DOHH2 (cell line): ENCODE data around the gene EMP1.

Experiments
- H3F3A ChIP-seq: fragments of 200-600 bp; sonication (generic), shearing (Covaris generic); 2 replicates; pipeline ENCODE4 v1.6.0; 2016; ENCODE audit warnings: antibody characterized with exemption, mild to moderate bottlenecking; ENCODE audit not compliant: control insufficient read depth, insufficient read depth
- H3K27ac ChIP-seq: fragments of 200-600 bp; sonication (generic); 2 replicates; pipeline ENCODE4 v1.5.1; 2014; ENCODE audit warnings: low read depth, mild to moderate bottlenecking, low read length, moderate library complexity
- H3K27me3 ChIP-seq: fragments of 200-600 bp; sonication (generic); 2 replicates; pipeline ENCODE4 v1.6.1; 2014; ENCODE audit warnings: mild to moderate bottlenecking, low read length, mixed read lengths; ENCODE audit not compliant: control insufficient read depth
- H3K36me3 ChIP-seq: fragments of 200-600 bp; sonication (generic); 2 replicates; pipeline ENCODE4 v1.6.1; 2014; ENCODE audit warnings: mild to moderate bottlenecking, low read length, moderate library complexity, mixed read lengths; ENCODE audit not compliant: control insufficient read depth
- H3K4me1 ChIP-seq: fragments of 200-600 bp; sonication (generic); 2 replicates; pipeline ENCODE4 v1.6.1; 2014; ENCODE audit warnings: mild to moderate bottlenecking, low read length, mixed read lengths; ENCODE audit not compliant: control insufficient read depth
- H3K4me2 ChIP-seq: fragments of 200-600 bp; sonication (generic); 2 replicates; pipeline ENCODE4 v1.6.0; 2014; ENCODE audit warnings: mild to moderate bottlenecking, low read length, moderate library complexity
- H3K4me3 ChIP-seq: fragments of 200-600 bp; sonication (generic); 2 replicates; pipeline ENCODE4 v1.5.1; 2014; ENCODE audit warnings: mild to moderate bottlenecking, low read length, mixed read lengths
- H3K79me2 ChIP-seq: fragments of 200-600 bp; sonication (generic); 2 replicates; pipeline ENCODE4 v1.6.1; 2014; ENCODE audit warnings: mild to moderate bottlenecking, low read length, mixed read lengths; ENCODE audit not compliant: control insufficient read depth
- H3K9me2 ChIP-seq: fragments of 200-600 bp; sonication (generic); replicated peaks from 2 replicates; pipeline ENCODE4 v1.6.1; 2014; ENCODE audit warnings: mild to moderate bottlenecking, low read length, mixed read lengths; ENCODE audit not compliant: control insufficient read depth
- H3K9me3 ChIP-seq: fragments of 200-600 bp; sonication (generic); 2 replicates; pipeline ENCODE4 v1.6.1; 2014; ENCODE audit warnings: antibody characterized with exemption, low read length, mixed read lengths; ENCODE audit not compliant: control insufficient read depth, insufficient read depth
- H4K20me1 ChIP-seq: fragments of 200-600 bp; sonication (generic); 2 replicates; pipeline ENCODE4 v1.6.0; 2014; ENCODE audit warnings: low read depth, mild to moderate bottlenecking, antibody characterized with exemption, low read length, moderate library complexity; ENCODE audit not compliant: control insufficient read depth, insufficient read depth
- CTCF ChIP-seq: fragments of 200-600 bp; sonication (generic); IDR thresholded peaks from one replicate; pipeline ENCODE4 v1.5.1; 2014; ENCODE audit warnings: antibody characterized with exemption, mild to moderate bottlenecking, low read depth, low read length; ENCODE audit not compliant: poor library complexity, severe bottlenecking
- EZH2phosphoT487 ChIP-seq: fragments of 200-600 bp; sonication (generic); IDR thresholded peaks from 2 replicates; pipeline ENCODE4 v1.6.1; 2017; ENCODE audit warnings: borderline replicate concordance, mild to moderate bottlenecking, antibody characterized with exemption, low read length, moderate library complexity, mixed read lengths

Gene EMP1

GRCh38 chr12:13227191-13227590, 30.7 kb downstream of the EMP1 start:
- Histone ChIP-seq H3K4me3 (no peak overlapping the region), H3K9me2 (no peaks in the 10 kb centered on the region), H3K4me1 (no peaks in the 10 kb centered on the region), H3K4me2 (no peak overlapping the region), H3F3A (no peaks in the 10 kb centered on the region), H3K27me3 (peaks cover 3% of the 10 kb centered on the region), H3K36me3 (no peaks in the 10 kb centered on the region), H4K20me1 (no peaks in the 10 kb centered on the region), H3K79me2 (no peaks in the 10 kb centered on the region), H3K27ac (no peak overlapping the region), H3K9me3 (no peaks in the 10 kb centered on the region)
- TF ChIP-seq EZH2phosphoT487 (no peak), CTCF (no peak)

GRCh38 chr12:13228579-13228978, 32.1 kb downstream of the EMP1 start:
- no peak overlapping the region for H3K4me3 ChIP-seq
- H3K36me3 ChIP-seq, result no peaks in the 10 kb centered on the region
- H3F3A ChIP-seq, result no peaks in the 10 kb centered on the region
- no peak overlapping the region for H3K27ac ChIP-seq
- no peak overlapping the region for H3K4me2 ChIP-seq
- H3K27me3 ChIP-seq, result peaks cover 3% of the 10 kb centered on the region
- H3K4me1 ChIP-seq, result no peaks in the 10 kb centered on the region
- no peaks in the 10 kb centered on the region for H3K9me3 ChIP-seq
- H3K9me2 ChIP-seq, result no peaks in the 10 kb centered on the region
- TF ChIP-seq EZH2phosphoT487 (no peak), CTCF (no peak)
- H4K20me1 ChIP-seq, result no peaks in the 10 kb centered on the region
- H3K79me2 ChIP-seq, result no peaks in the 10 kb centered on the region

GRCh38 chr12:13229504-13229903, 33.0 kb downstream of the EMP1 start:
- H3K9me2 ChIP-seq, result no peaks in the 10 kb centered on the region
- no peaks in the 10 kb centered on the region for H3K9me3 ChIP-seq
- no peaks in the 10 kb centered on the region for H3K79me2 ChIP-seq
- H3K36me3 ChIP-seq, result no peaks in the 10 kb centered on the region
- no peak overlapping the region for H3K27ac ChIP-seq
- no peak for TF ChIP-seq EZH2phosphoT487
- no peak for TF ChIP-seq CTCF
- no peaks in the 10 kb centered on the region for H3F3A ChIP-seq
- no peak overlapping the region for H3K4me2 ChIP-seq
- H3K27me3 ChIP-seq, result peaks cover 3% of the 10 kb centered on the region
- H4K20me1 ChIP-seq, result no peaks in the 10 kb centered on the region
- H3K4me3 ChIP-seq, result no peak overlapping the region
- H3K4me1 ChIP-seq, result no peaks in the 10 kb centered on the region

GRCh38 chr12:13230500-13230899, 34.0 kb downstream of the EMP1 start:
- H3K4me3 ChIP-seq, result no peak overlapping the region
- H3K27me3 ChIP-seq, result peaks cover 3% of the 10 kb centered on the region; the same call in 1 of the 2 replicates
- no peaks in the 10 kb centered on the region for H3K79me2 ChIP-seq
- H3K36me3 ChIP-seq, result no peaks in the 10 kb centered on the region
- H3K9me2 ChIP-seq, result no peaks in the 10 kb centered on the region
- no peaks in the 10 kb centered on the region for H4K20me1 ChIP-seq
- no peaks in the 10 kb centered on the region for H3K9me3 ChIP-seq
- H3K4me2 ChIP-seq, result no peak overlapping the region
- H3K4me1 ChIP-seq, result no peaks in the 10 kb centered on the region
- TF ChIP-seq CTCF, result no peak
- TF ChIP-seq EZH2phosphoT487, result no peak
- H3K27ac ChIP-seq, result no peak overlapping the region
- no peaks in the 10 kb centered on the region for H3F3A ChIP-seq
